Lower lobe of right lung (tissue), 2 donors: ENCODE data around the gene SELP. TPM values are rescaled to one million over a fixed set of nuclear protein-coding genes. Genes with fewer than 3 reads are reported as not detected.

Experiments
- ATAC-seq, 2 donors: fragments of 200-7000 bp; cut with Tn5 transposase; one replicate each; pipeline ENCODE4 v1.9.1; 2020 to 2022; ENCODE audit warnings: mild to moderate bottlenecking in 2 of 2, moderate library complexity in 2 of 2
- DNase-seq: peaks from one replicate; pipeline ENCODE4 v3.0.0-alpha.2; 2020
- H3K27ac ChIP-seq: fragments of 200-600 bp; one replicate; pipeline ENCODE4 v1.8.0; 2022
- H3K27me3 ChIP-seq: fragments of 200-600 bp; one replicate; pipeline ENCODE4 v1.8.0; 2022; ENCODE audit warnings: low read depth
- H3K36me3 ChIP-seq: fragments of 200-600 bp; one replicate; pipeline ENCODE4 v1.8.0; 2022; ENCODE audit warnings: mild to moderate bottlenecking
- H3K4me1 ChIP-seq: fragments of 200-600 bp; one replicate; pipeline ENCODE4 v1.8.0; 2022
- H3K4me3 ChIP-seq: fragments of 200-600 bp; one replicate; pipeline ENCODE4 v1.8.0; 2022; ENCODE audit warnings: mild to moderate bottlenecking
- H3K9me3 ChIP-seq: fragments of 200-600 bp; one replicate; pipeline ENCODE4 v1.8.0; 2022
- CTCF ChIP-seq: fragments of 200-600 bp; IDR thresholded peaks from one replicate; pipeline ENCODE4 v1.8.0; 2022; ENCODE audit warnings: antibody characterized with exemption, mild to moderate bottlenecking
- intact Hi-C: fragments of 100-400 bp; cut with DNase I; formaldehyde crosslinking; loops from one replicate; pipeline ENCODE4 v1.11.0; 2022
- total RNA-seq: library from RNA; stranded (reverse); fragmentation: NEBNext Ultra II Directional; extraction: Animal tissue kit (Norgen Biotek cat#: 25700); gene quantifications from one replicate; pipeline ENCODE4 v1.2.1, GENCODE V29; 2021
- donor health status: DM: no; HTN: yes; CAD: no; lungs with severe emphysema.

Gene SELP
- total RNA-seq, 1 donor from 2014 or later = 21.4 TPM

- intact Hi-C loops = no loop called here
- TF ChIP-seq CTCF = no peak
- no peak overlapping the region for H3K4me3 ChIP-seq
- no peak overlapping the region for H3K27ac ChIP-seq
- H3K36me3 ChIP-seq = no peaks in the 10 kb centered on the region
- no peaks in the 10 kb centered on the region for H3K9me3 ChIP-seq
- H3K4me1 ChIP-seq = no peaks in the 10 kb centered on the region
- H3K27me3 ChIP-seq = no peaks in the 10 kb centered on the region
- ATAC-seq = no peak
- DNase-seq = no peak
These were observed 14.4 kb upstream of the SELP start for GRCh38 chr1:169644297-169644696.

- H3K27ac ChIP-seq = no peak overlapping the region
- H3K27me3 ChIP-seq = no peaks in the 10 kb centered on the region
- TF ChIP-seq CTCF = no peak
- no peaks in the 10 kb centered on the region for H3K36me3 ChIP-seq
- no peak for DNase-seq
- H3K4me1 ChIP-seq = peaks cover 9% of the 10 kb centered on the region
- no peak overlapping the region for H3K4me3 ChIP-seq
- H3K9me3 ChIP-seq = peaks cover 18% of the 10 kb centered on the region
- ATAC-seq = no peak
- intact Hi-C loops = no loop called here
These were observed 5.0 kb upstream of the SELP start for GRCh38 chr1:169634877-169635276.

GRCh38 chr1:169634145-169634544 lies 4.2 kb upstream of the SELP start:
- ATAC-seq (no peak), DNase-seq (no peak)
- Histone ChIP-seq H3K9me3 (peaks cover 18% of the 10 kb centered on the region), H3K4me1 (peaks cover 12% of the 10 kb centered on the region), H3K36me3 (no peaks in the 10 kb centered on the region), H3K4me3 (no peak overlapping the region), H3K27ac (no peak overlapping the region), H3K27me3 (no peaks in the 10 kb centered on the region)
- intact Hi-C loops = no loop called here
- TF ChIP-seq CTCF = no peak

GRCh38 chr1:169631249-169631648 lies 1.3 kb upstream of the SELP start:
- no peaks in the 10 kb centered on the region for H3K27me3 ChIP-seq
- H3K9me3 ChIP-seq = peaks cover 18% of the 10 kb centered on the region
- peaks cover 12% of the 10 kb centered on the region for H3K4me1 ChIP-seq
- no peak overlapping the region for H3K27ac ChIP-seq
- H3K4me3 ChIP-seq = no peak overlapping the region
- intact Hi-C loops = no loop called here
- ATAC-seq (no peak), DNase-seq (no peak)
- no peak for TF ChIP-seq CTCF
- H3K36me3 ChIP-seq = no peaks in the 10 kb centered on the region

GRCh38 chr1:169624912-169625311 lies 5.0 kb downstream of the SELP start:
- Histone ChIP-seq H3K4me1 (peaks cover 4% of the 10 kb centered on the region), H3K27ac (no peak overlapping the region), H3K36me3 (no peaks in the 10 kb centered on the region), H3K9me3 (no peaks in the 10 kb centered on the region), H3K27me3 (no peaks in the 10 kb centered on the region), H3K4me3 (no peak overlapping the region)
- intact Hi-C loops = no loop called here
- TF ChIP-seq CTCF = no peak
- peak; percentile 32 to 61 for ATAC-seq
- DNase-seq = no peak

- intact Hi-C loops = no loop called here
- ATAC-seq = no peak
- no peaks in the 10 kb centered on the region for H3K4me1 ChIP-seq
- no peaks in the 10 kb centered on the region for H3K36me3 ChIP-seq
- no peak for TF ChIP-seq CTCF
- no peaks in the 10 kb centered on the region for H3K9me3 ChIP-seq
- no peak for DNase-seq
- H3K27ac ChIP-seq = peak overlapping the region; percentile 5
- H3K4me3 ChIP-seq = no peak overlapping the region
- no peaks in the 10 kb centered on the region for H3K27me3 ChIP-seq
These were observed 5.8 kb downstream of the SELP start for GRCh38 chr1:169624122-169624521.
